A673 (cell line): Measurements from ENCODE around the gene NUMA1. TPM values are rescaled to one million over a fixed set of nuclear protein-coding genes. Genes with fewer than 3 reads are reported as not detected.

Experiments used
- BruUV-seq: library from RNA; stranded (reverse); fragments of 400-500 nt; replicated peaks from 2 replicates; lab custom pipeline; 2021; lab: Mats Ljungman, UMichigan
- CTCF ChIA-PET: fragments of 300-600 bp; sonication (Branson Sonifier 250); formaldehyde crosslinking; loops from one replicate; lab custom pipeline; 2022; ENCODE audit warnings: antibody characterized with exemption; lab: Charles Lee
- POLR2A ChIA-PET: fragments of 300-600 bp; sonication (Branson Sonifier 250); formaldehyde crosslinking; loops from one replicate; lab custom pipeline; 2022; ENCODE audit warnings: antibody characterized with exemption; ENCODE audit not compliant: low non-redundant PET; lab: Charles Lee
- DNase-seq: peaks from one replicate; pipeline ENCODE4 v3.0.0-alpha.2; 2015; ENCODE audit warnings: low spot score
- H3K27ac ChIP-seq: fragments of 200-600 bp; sonication (generic); 2 replicates; pipeline ENCODE4 v1.5.1; 2016; ENCODE audit warnings: mixed run types, low read depth, mild to moderate bottlenecking, mixed read lengths, antibody characterized with exemption, low read length; ENCODE audit not compliant: poor library complexity, severe bottlenecking
- H3K27me3 ChIP-seq: fragments of 200-600 bp; sonication (generic); replicated peaks from 2 replicates; pipeline ENCODE4 v1.6.1; 2017; ENCODE audit warnings: mixed run types, low read depth, mild to moderate bottlenecking, mixed read lengths, antibody characterized with exemption, low read length; ENCODE audit not compliant: insufficient read depth, poor library complexity
- H3K36me3 ChIP-seq: fragments of 200-600 bp; sonication (generic); 2 replicates; pipeline ENCODE4 v1.6.1; 2016; ENCODE audit warnings: mixed run types, mild to moderate bottlenecking, mixed read lengths, antibody characterized with exemption, low read length; ENCODE audit not compliant: insufficient read depth, poor library complexity, severe bottlenecking
- H3K4me1 ChIP-seq: fragments of 200-600 bp; sonication (generic); 2 replicates; pipeline ENCODE4 v1.6.1; 2017; ENCODE audit warnings: mixed run types, mild to moderate bottlenecking, mixed read lengths, antibody characterized with exemption, low read length; ENCODE audit not compliant: insufficient read depth, poor library complexity, severe bottlenecking
- H3K4me3 ChIP-seq: fragments of 200-600 bp; sonication (generic); 2 replicates; pipeline ENCODE4 v1.5.1; 2016; ENCODE audit warnings: low read depth, mixed run types, mild to moderate bottlenecking, mixed read lengths, low read length; ENCODE audit not compliant: poor library complexity, severe bottlenecking
- H3K9me3 ChIP-seq: fragments of 200-600 bp; sonication (generic); 2 replicates; pipeline ENCODE4 v1.6.1; 2016; ENCODE audit warnings: mixed run types, low read depth, mild to moderate bottlenecking, mixed read lengths, antibody characterized with exemption, low read length; ENCODE audit not compliant: poor library complexity, severe bottlenecking
- CTCF ChIP-seq: fragments of 300-800, 200-600 bp; sonication (generic); conservative IDR thresholded peaks from 2 replicates; pipeline ENCODE4 v1.5.1; 2017; ENCODE audit warnings: low read depth, mild to moderate bottlenecking, antibody characterized with exemption, low read length, moderate library complexity, mixed read lengths
- EZH2 ChIP-seq: fragments of 200-600 bp; sonication (generic); IDR thresholded peaks from 2 replicates; pipeline ENCODE4 v1.6.1; 2017; ENCODE audit warnings: borderline replicate concordance, low read depth, mild to moderate bottlenecking, mixed read lengths, antibody characterized with exemption, low read length; ENCODE audit not compliant: poor library complexity, severe bottlenecking
- intact Hi-C: fragments of 100-400 bp; cut with micrococcal nuclease; formaldehyde crosslinking; loops from one replicate; pipeline ENCODE4 v1.10.0; 2022; ENCODE audit not compliant: unreplicated experiment
- total RNA-seq: library from RNA; stranded (reverse); gene quantifications from 2 replicates; pipeline ENCODE4 v1.2.3, GENCODE V29; 2021

NUMA1 gene
- total RNA-seq, 1 experiment from 2014 or later = 216 TPM

GRCh38 chr11:71964641-71965040, 115.7 kb downstream of the NUMA1 start:
- H3K27me3 ChIP-seq = no peaks in the 10 kb centered on the region
- BruUV-seq = no TSS peak
- H3K4me1 ChIP-seq = peaks cover 11% of the 10 kb centered on the region
- CTCF ChIA-PET = no interaction called here
- TF ChIP-seq EZH2 = no peak
- TF ChIP-seq CTCF = no peak
- H3K4me3 ChIP-seq = no peak overlapping the region
- H3K27ac ChIP-seq = no peak overlapping the region
- peaks cover 4% of the 10 kb centered on the region for H3K9me3 ChIP-seq
- no peak for DNase-seq
- POLR2A ChIA-PET = no interaction called here
- intact Hi-C loops = no loop called here
- H3K36me3 ChIP-seq = peaks cover 26% of the 10 kb centered on the region

GRCh38 chr11:71963468-71963867, 116.9 kb downstream of the NUMA1 start:
- Histone ChIP-seq H3K27me3 (no peaks in the 10 kb centered on the region), H3K9me3 (peaks cover 4% of the 10 kb centered on the region), H3K4me1 (peaks cover 11% of the 10 kb centered on the region), H3K27ac (no peak overlapping the region), H3K4me3 (no peak overlapping the region), H3K36me3 (peaks cover 26% of the 10 kb centered on the region)
- no peak for DNase-seq
- intact Hi-C loops = no loop called here
- ChIA-PET CTCF (no interaction called here), POLR2A (no interaction called here)
- no TSS peak for BruUV-seq
- TF ChIP-seq CTCF (no peak), EZH2 (no peak)

GRCh38 chr11:71962428-71963038, 117.8 kb downstream of the NUMA1 start:
- ChIA-PET CTCF (no interaction called here), POLR2A (no interaction called here)
- Histone ChIP-seq H3K9me3 (peaks cover 4% of the 10 kb centered on the region), H3K36me3 (peaks cover 26% of the 10 kb centered on the region), H3K4me1 (peaks cover 11% of the 10 kb centered on the region), H3K4me3 (no peak overlapping the region), H3K27ac (peak overlapping the region; percentile 3), H3K27me3 (no peaks in the 10 kb centered on the region)
- BruUV-seq = no TSS peak
- TF ChIP-seq EZH2 (no peak), CTCF (no peak)
- peak; percentile 9 for DNase-seq
- intact Hi-C loops = no loop called here
